Prostate gland (tissue), 2 donors: ENCODE data around the gene CLIP1.

ENCODE experiments used
- POLR2AphosphoS5 ChIP-seq: sonication (generic); formaldehyde crosslinking; IDR thresholded peaks from one replicate; pipeline ENCODE4 v1.6.1; 2017; ENCODE audit warnings: antibody characterized with exemption
- TF ChIP-seq, protein P1 (sequence below), 4 experiments: fragments of 200-600 bp in 2 of 4; fragments of 450-650 bp in 2 of 4; sonication (generic) in 2 of 4; IDR thresholded peaks; 1 replicate in 3 of 4; 2 replicates in 1 of 4; pipeline ENCODE4 v1.5.1; 2016 to 2019; ENCODE audit warnings: antibody characterized with exemption in 4 of 4, mild to moderate bottlenecking in 2 of 4, moderate library complexity in 2 of 4

DNA sequence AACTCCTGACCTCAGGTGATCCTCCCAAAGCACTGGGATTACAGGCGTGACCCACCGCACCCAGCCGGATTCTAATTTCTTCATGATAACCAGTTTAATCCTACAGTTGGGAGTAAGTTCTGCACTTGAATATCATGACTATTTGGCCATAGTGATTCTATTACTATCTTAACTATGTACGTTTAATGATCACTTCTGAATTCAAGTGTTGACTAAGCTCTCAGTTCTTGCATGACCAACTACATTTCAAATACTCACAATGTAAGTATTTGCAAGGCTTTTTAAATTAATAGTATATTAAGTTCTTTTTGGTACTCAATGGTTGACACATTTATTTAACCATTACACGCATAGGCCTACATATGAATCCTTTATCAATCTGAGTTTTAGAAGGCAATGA is 138.8 kb downstream of the CLIP1 start:
- TF ChIP-seq, protein P1, sequence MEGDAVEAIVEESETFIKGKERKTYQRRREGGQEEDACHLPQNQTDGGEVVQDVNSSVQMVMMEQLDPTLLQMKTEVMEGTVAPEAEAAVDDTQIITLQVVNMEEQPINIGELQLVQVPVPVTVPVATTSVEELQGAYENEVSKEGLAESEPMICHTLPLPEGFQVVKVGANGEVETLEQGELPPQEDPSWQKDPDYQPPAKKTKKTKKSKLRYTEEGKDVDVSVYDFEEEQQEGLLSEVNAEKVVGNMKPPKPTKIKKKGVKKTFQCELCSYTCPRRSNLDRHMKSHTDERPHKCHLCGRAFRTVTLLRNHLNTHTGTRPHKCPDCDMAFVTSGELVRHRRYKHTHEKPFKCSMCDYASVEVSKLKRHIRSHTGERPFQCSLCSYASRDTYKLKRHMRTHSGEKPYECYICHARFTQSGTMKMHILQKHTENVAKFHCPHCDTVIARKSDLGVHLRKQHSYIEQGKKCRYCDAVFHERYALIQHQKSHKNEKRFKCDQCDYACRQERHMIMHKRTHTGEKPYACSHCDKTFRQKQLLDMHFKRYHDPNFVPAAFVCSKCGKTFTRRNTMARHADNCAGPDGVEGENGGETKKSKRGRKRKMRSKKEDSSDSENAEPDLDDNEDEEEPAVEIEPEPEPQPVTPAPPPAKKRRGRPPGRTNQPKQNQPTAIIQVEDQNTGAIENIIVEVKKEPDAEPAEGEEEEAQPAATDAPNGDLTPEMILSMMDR (IDR thresholded peaks at IDR 0.05) = no peak
- no peak for TF ChIP-seq POLR2AphosphoS5
